Endothelial cell of umbilical vein (primary cell): Measurements from ENCODE around the gene DENND1C. TPM values are rescaled to one million over a fixed set of nuclear protein-coding genes. Genes with fewer than 3 reads are reported as not detected.

Experiments used
- BruUV-seq: library from RNA; stranded (reverse); fragments of 400-500 nt; replicated peaks from 2 replicates; lab custom pipeline; 2021; lab: Mats Ljungman, UMichigan
- CTCF ChIA-PET: fragments of 300-600, 350-600 bp; sonication (Branson Sonifier 250); formaldehyde crosslinking; loops from one replicate; lab custom pipeline; 2021; ENCODE audit warnings: antibody characterized with exemption, inconsistent platforms; lab: Charles Lee
- POLR2A ChIA-PET: fragments of 300-600, 350-600 bp; sonication (Branson Sonifier 250); formaldehyde crosslinking; loops from one replicate; lab custom pipeline; 2021; ENCODE audit warnings: antibody characterized with exemption, inconsistent platforms; lab: Charles Lee
- DNase-seq: peaks from one replicate; pipeline ENCODE4 v3.0.0-alpha.2; 2011; ENCODE audit warnings: low read depth, low spot score
- FAIRE-seq: peaks from 2 replicates; lab custom pipeline; 2011; peaks lifted over from hg19 to GRCh38; lab: Jason Lieb, UNC
- H2AFZ ChIP-seq: 2 replicates; pipeline ENCODE4 v1.6.0; 2012; ENCODE audit warnings: low read depth, low read length, control low read depth, inconsistent platforms
- H3K27ac ChIP-seq: 2 replicates; pipeline ENCODE4 v1.5.1; 2011; ENCODE audit warnings: low read depth, mild to moderate bottlenecking, control low read depth, low read length, moderate library complexity; ENCODE audit not compliant: insufficient read depth
- H3K27me3 ChIP-seq, 2 experiments: 2 replicates each; pipeline versions ENCODE4 v1.6.0 to v1.6.1; 2011; ENCODE audit warnings: low read length in 2 of 2, mixed read lengths in 1 of 2; ENCODE audit not compliant: control insufficient read depth in 2 of 2, insufficient read depth in 2 of 2
- H3K36me3 ChIP-seq, 2 experiments: 2 replicates in 1 of 2; 3 replicates in 1 of 2; pipeline ENCODE4 v1.5.1; 2011; ENCODE audit warnings: low read length in 2 of 2, mild to moderate bottlenecking in 1 of 2, moderate library complexity in 1 of 2; ENCODE audit not compliant: control insufficient read depth in 2 of 2, insufficient read depth in 2 of 2; ENCODE audit errors: extremely low read depth in 1 of 2
- H3K4me1 ChIP-seq: 3 replicates; pipeline ENCODE4 v1.5.1; 2011; ENCODE audit warnings: mild to moderate bottlenecking, low read length; ENCODE audit not compliant: control insufficient read depth, insufficient read depth; ENCODE audit errors: extremely low read depth
- H3K4me2 ChIP-seq: 2 replicates; pipeline ENCODE4 v1.6.1; 2011; ENCODE audit warnings: low read length, control low read depth, mixed read lengths; ENCODE audit not compliant: insufficient read depth
- H3K4me3 ChIP-seq, 3 experiments: fragments of 200-600 bp in 1 of 3; sonication (generic), shearing (Covaris generic) in 1 of 3; replicated peaks in 1 of 3; 2 replicates each; pipeline ENCODE4 v1.5.1; 2011 to 2016; ENCODE audit warnings: control low read depth in 3 of 3, low read length in 3 of 3, mild to moderate bottlenecking in 2 of 3, inconsistent platforms in 1 of 3, low read depth in 1 of 3, moderate library complexity in 1 of 3; ENCODE audit not compliant: insufficient read depth in 1 of 3
- H3K79me2 ChIP-seq: 2 replicates; pipeline ENCODE4 v1.6.0; 2012; ENCODE audit warnings: low read length, inconsistent platforms; ENCODE audit not compliant: control insufficient read depth, insufficient read depth
- H3K9ac ChIP-seq: replicated peaks from 2 replicates; pipeline ENCODE3; 2011; ENCODE audit warnings: low read length, control low read depth; ENCODE audit not compliant: insufficient read depth; ENCODE audit errors: extremely low read depth
- H3K9me1 ChIP-seq: replicated peaks from 3 replicates; pipeline ENCODE4 v1.6.0; 2011; ENCODE audit warnings: mild to moderate bottlenecking, low read length; ENCODE audit not compliant: control insufficient read depth, insufficient read depth; ENCODE audit errors: extremely low read depth
- H3K9me3 ChIP-seq: replicated peaks from 2 replicates; pipeline ENCODE4 v1.5.1; 2012; ENCODE audit warnings: low read length, inconsistent platforms; ENCODE audit not compliant: control insufficient read depth, insufficient read depth
- H4K20me1 ChIP-seq: replicated peaks from 2 replicates; pipeline ENCODE3; 2011; ENCODE audit warnings: mild to moderate bottlenecking, low read length; ENCODE audit not compliant: control insufficient read depth, insufficient read depth; ENCODE audit errors: extremely low read depth
- EZH2 ChIP-seq: IDR thresholded peaks from 2 replicates; pipeline ENCODE4 v1.6.1; 2012; ENCODE audit warnings: borderline replicate concordance, low read depth, mild to moderate bottlenecking, moderate library complexity, low read length, inconsistent platforms; ENCODE audit not compliant: severe bottlenecking
- FOS ChIP-seq: IDR thresholded peaks from 2 replicates; pipeline ENCODE4 v1.6.1; 2011; ENCODE audit warnings: mild to moderate bottlenecking, low read length, moderate library complexity, borderline replicate concordance; ENCODE audit not compliant: insufficient read depth
- GATA2 ChIP-seq: IDR thresholded peaks from 2 replicates; pipeline ENCODE4 v1.7.0; 2011; ENCODE audit warnings: low read depth, mild to moderate bottlenecking, moderate library complexity, mixed read lengths, low read length; ENCODE audit not compliant: insufficient read length, insufficient read depth
- MAX ChIP-seq: IDR thresholded peaks from 2 replicates; pipeline ENCODE4 v1.6.1; 2011; ENCODE audit not compliant: insufficient read depth, insufficient read length
- MYC ChIP-seq: IDR thresholded peaks from one replicate; pipeline ENCODE4 v1.6.1; 2011; ENCODE audit warnings: mild to moderate bottlenecking, low read depth, low read length
- POLR2A ChIP-seq: IDR thresholded peaks from 2 replicates; pipeline ENCODE4 v1.6.1; 2012; ENCODE audit warnings: low read depth, mild to moderate bottlenecking, control low read depth, low read length
- POLR2AphosphoS5 ChIP-seq: IDR thresholded peaks from 2 replicates; pipeline ENCODE4 v1.6.1; 2012; ENCODE audit warnings: low read depth, mild to moderate bottlenecking, control low read depth, low read length, moderate library complexity; ENCODE audit not compliant: insufficient read depth
- dilution Hi-C: fragments of 300-500 bp; cut with MboI; formaldehyde crosslinking; loops from one replicate; pipeline ENCODE4 v1.15.0; 2019; ENCODE audit warnings: low sequenced_read_pairs; ENCODE audit not compliant: extremely low pct_ligation_motif_present
- intact Hi-C: fragments of 100-400 bp; cut with micrococcal nuclease; formaldehyde crosslinking; loops from one replicate; pipeline ENCODE4 v1.10.0; 2022
- polyA plus RNA-seq, 4 experiments: library from polyadenylated mRNA; depleted of rRNA in 3 of 4; stranded (reverse) in 3 of 4; unstranded in 1 of 4; fragments of >200 nt; gene quantifications; 2 replicates each; pipeline versions ENCODE4 v1.2.1 to v1.2.3, GENCODE V29; 2011 to 2012; ENCODE audit warnings: missing spikeins in 1 of 4
- total RNA-seq: library from RNA; stranded (reverse); gene quantifications from 2 replicates; pipeline ENCODE4 v1.2.3, GENCODE V29; 2021

DENND1C gene
- total and polyA plus RNA-seq, 2 donors (not counting 3 experiments of a cell fraction or from before 2014, with no cell fraction given): not detected

GRCh38 chr19:6424939-6425731 lies 56.5 kb downstream of the DENND1C start:
- intact Hi-C loops: loop anchor here (1.0 to 10.0 kb wide), 7 partner anchors 32 to 378 kb away; partner anchors contain the start of genes CLPP, GPR108, GTF2F1 and TRIP10
- Histone ChIP-seq H3K9ac (no peak overlapping the region), H3K4me2 (no peak overlapping the region), H3K27ac (no peak overlapping the region), H3K9me3 (no peaks in the 10 kb centered on the region), H3K9me1 (no peaks in the 10 kb centered on the region), H3K27me3 (no peaks in the 10 kb centered on the region), H3K36me3 (peaks cover 6 to 18% of the 10 kb centered on the region in 2 experiments), H4K20me1 (peaks cover 3% of the 10 kb centered on the region), H3K4me1 (peaks cover 8% of the 10 kb centered on the region), H3K4me3 (no peak overlapping the region), H2AFZ (peak overlapping the region; percentile 67), H3K79me2 (peaks cover 41% of the 10 kb centered on the region)
- DNase-seq (peak; percentile 100), FAIRE-seq (peak; percentile 100)
- CTCF ChIA-PET: interaction anchor here (0.8 to 1.5 kb wide), 7 partner anchors 11 to 377 kb away, joined by 3 to 5 read pairs (median 3); partner anchors contain the start of genes ALKBH7 and SLC25A23
- TF ChIP-seq MAX (peak; percentile 98), POLR2AphosphoS5 (peak; percentile 60), POLR2A (peak; percentile 41), FOS (no peak), MYC (no peak), GATA2 (no peak), EZH2 (no peak)
- POLR2A ChIA-PET: interaction anchor here (0.6 to 1.5 kb wide), 3 partner anchors 15 to 92 kb away, joined by 3 to 6 read pairs (median 4); partner anchors contain the start of gene ALKBH7
- dilution Hi-C loops: no loop called here
- no TSS peak for BruUV-seq
